B cell (primary cell): ENCODE results near the gene UBE2R2. TPM values are rescaled to one million over a fixed set of nuclear protein-coding genes. Genes with fewer than 3 reads are reported as not detected.
"Not testable (repeated sequence)": the region's sequence is repeated elsewhere in the genome, so short reads cannot be mapped to it uniquely, and the experiment has no call there.

Source experiments
- ATAC-seq: fragments of 200-7000 bp; cut with Tn5 transposase; one replicate; pipeline ENCODE4 v1.10.0; 2021; ENCODE audit warnings: low read depth, mild to moderate bottlenecking, moderate number of reproducible peaks, moderate library complexity
- CTCF ChIA-PET: fragments of 350-600 bp; sonication (Branson Sonifier 250); formaldehyde crosslinking; loops from one replicate; lab custom pipeline; 2021; ENCODE audit warnings: antibody characterized with exemption, inconsistent platforms; lab: Charles Lee
- POLR2A ChIA-PET: fragments of 350-600 bp; sonication (Branson Sonifier 250); formaldehyde crosslinking; loops from one replicate; lab custom pipeline; 2021; ENCODE audit warnings: antibody characterized with exemption; lab: Charles Lee
- DNase-seq: peaks from one replicate; pipeline ENCODE4 v3.0.0; 2013
- H2AFZ ChIP-seq: 2 replicates; pipeline ENCODE4 v1.6.1; 2012; ENCODE audit warnings: mild to moderate bottlenecking, low read depth, low read length; ENCODE audit not compliant: insufficient read depth, poor library complexity, severe bottlenecking
- H3K27ac ChIP-seq, 2 donors: 1 replicate in 1 of 2; 2 replicates in 1 of 2; pipeline ENCODE4 v1.5.1; 2012 to 2013; ENCODE audit warnings: low read length in 2 of 2, mild to moderate bottlenecking in 2 of 2, moderate library complexity in 1 of 2
- H3K27me3 ChIP-seq, 4 experiments: fragments of 200-600 bp in 1 of 4; sonication (generic) in 1 of 4; replicated peaks in 1 of 4; 1 replicate in 2 of 4; 2 replicates in 2 of 4; pipeline versions ENCODE4 v1.6.1 to v1.7.0; 2013 to 2016; ENCODE audit warnings: low read length in 3 of 4, mild to moderate bottlenecking in 2 of 4, mixed read lengths in 1 of 4, moderate library complexity in 1 of 4; ENCODE audit not compliant: insufficient read depth in 4 of 4, control insufficient read depth in 3 of 4; ENCODE audit errors: control extremely low read depth in 1 of 4
- H3K36me3 ChIP-seq, 2 experiments: replicated peaks in 1 of 2; 1 replicate in 1 of 2; 2 replicates in 1 of 2; pipeline versions ENCODE4 v1.6.1 to v1.7.1; 2013; ENCODE audit warnings: low read length in 1 of 2; ENCODE audit not compliant: insufficient read depth in 2 of 2, control insufficient read depth in 1 of 2; ENCODE audit errors: control extremely low read depth in 1 of 2, extremely low read depth in 1 of 2
- H3K4me1 ChIP-seq, 2 donors: fragments of 200-600 bp in 1 of 2; sonication (generic) in 1 of 2; 1 replicate in 1 of 2; 2 replicates in 1 of 2; pipeline versions ENCODE4 v1.5.1 to v1.6.1; 2013 to 2017; ENCODE audit warnings: low read length in 2 of 2; ENCODE audit not compliant: control insufficient read depth in 2 of 2, insufficient read depth in 2 of 2
- H3K4me2 ChIP-seq: replicated peaks from 2 replicates; pipeline ENCODE3; 2012; ENCODE audit warnings: mild to moderate bottlenecking, low read depth, low read length; ENCODE audit not compliant: poor library complexity, severe bottlenecking
- H3K4me3 ChIP-seq, 5 experiments: fragments of 200-600 bp in 1 of 5; sonication (generic) in 1 of 5; 1 replicate in 3 of 5; 2 replicates in 2 of 5; pipeline versions ENCODE4 v1.5.1 to v1.7.0; 2011 to 2016; ENCODE audit warnings: low read length in 4 of 5, mild to moderate bottlenecking in 4 of 5, low read depth in 2 of 5, control low read depth in 1 of 5, moderate library complexity in 1 of 5; ENCODE audit not compliant: insufficient read depth in 1 of 5; ENCODE audit errors: control extremely low read depth in 1 of 5, extremely low read depth in 1 of 5
- H3K79me2 ChIP-seq: fragments of 200-600 bp; sonication (generic); one replicate; pipeline ENCODE4 v1.6.0; 2016; ENCODE audit warnings: low read length; ENCODE audit not compliant: control insufficient read depth, insufficient read depth
- H3K9ac ChIP-seq: fragments of 200-600 bp; sonication (generic); 2 replicates; pipeline ENCODE4 v1.6.1; 2017; ENCODE audit warnings: mild to moderate bottlenecking, low read length, moderate library complexity
- H3K9me3 ChIP-seq, 3 donors: one replicate each; pipeline versions ENCODE4 v1.6.1 to v1.7.1; 2013; ENCODE audit warnings: low read length in 2 of 3; ENCODE audit not compliant: control insufficient read depth in 2 of 3, insufficient read depth in 1 of 3; ENCODE audit errors: control extremely low read depth in 1 of 3
- H4K20me1 ChIP-seq: 2 replicates; pipeline ENCODE4 v1.6.0; 2012; ENCODE audit warnings: mild to moderate bottlenecking, low read length; ENCODE audit not compliant: insufficient read depth, control insufficient read depth, poor library complexity, severe bottlenecking
- H3K27ac Mint-ChIP-seq: one replicate; pipeline ENCODE4 v1.8.0; 2021; ENCODE audit warnings: mixed read lengths
- H3K27me3 Mint-ChIP-seq: one replicate; pipeline ENCODE4 v1.8.0; 2021; ENCODE audit warnings: mixed read lengths
- H3K4me1 Mint-ChIP-seq: one replicate; pipeline ENCODE4 v1.8.0; 2021; ENCODE audit warnings: mixed read lengths
- H3K4me3 Mint-ChIP-seq: one replicate; pipeline ENCODE4 v1.8.0; 2021; ENCODE audit warnings: mixed read lengths
- H3K9me3 Mint-ChIP-seq: one replicate; pipeline ENCODE4 v1.8.0; 2022; ENCODE audit warnings: mixed read lengths; ENCODE audit not compliant: insufficient read depth
- EZH2 ChIP-seq: IDR thresholded peaks from 2 replicates; pipeline ENCODE4 v1.6.1; 2012; ENCODE audit warnings: borderline replicate concordance, low read depth, mild to moderate bottlenecking, moderate library complexity, low read length; ENCODE audit not compliant: insufficient read depth, poor library complexity, severe bottlenecking
- WGBS: methylation state at CpG from one replicate; pipeline ENCODE4 v1.1.5; 2013; ENCODE audit warnings: missing lambda C conversion rate; ENCODE audit not compliant: insufficient coverage; 5-methylcytosine and 5-hydroxymethylcytosine counted together
- intact Hi-C: fragments of 100-400 bp; cut with micrococcal nuclease; formaldehyde crosslinking; loops from one replicate; pipeline ENCODE4 v1.10.0; 2022
- polyA plus RNA-seq: library from polyadenylated mRNA; depleted of rRNA; stranded (reverse); fragments of >200 nt; gene quantifications from 2 replicates; pipeline ENCODE4 v1.2.3, GENCODE V29; 2012
- total RNA-seq, 2 donors: library from RNA; stranded (reverse); fragments of 120-200 nt in 1 of 2; gene quantifications; 1 replicate in 1 of 2; 2 replicates in 1 of 2; pipeline versions ENCODE4 v1.2.3 to v1.2.4, GENCODE V29; 2013 to 2022
- TF ChIP-seq, protein P1 (sequence below): fragments of 200-600 bp; IDR thresholded peaks from one replicate; pipeline ENCODE4 v1.8.0; 2022; ENCODE audit warnings: antibody characterized with exemption, mild to moderate bottlenecking

The UBE2R2 gene
- total and polyA plus RNA-seq, 2 donors (not counting 1 experiment from before 2014, with no cell fraction given), result 18.9 to 48.8 TPM

- Histone ChIP-seq H3K9ac (no peak overlapping the region), H3K4me1 (no peaks in the 10 kb centered on the region), H3K36me3 (no peaks in the 10 kb centered on the region), H3K9me3 (no peaks in the 10 kb centered on the region), H3K27me3 (peaks cover 0 to 9% (median 2%) of the 10 kb centered on the region in 4 experiments), H2AFZ (no peak overlapping the region), H3K4me2 (no peak overlapping the region), H3K79me2 (no peaks in the 10 kb centered on the region), H3K27ac (no peak overlapping the region), H4K20me1 (no peaks in the 10 kb centered on the region), H3K4me3 (no peak overlapping the region)
- Mint-ChIP-seq H3K4me3 (no peak overlapping the region), H3K27me3 (peaks cover 23% of the 10 kb centered on the region), H3K4me1 (no peaks in the 10 kb centered on the region), H3K27ac (no peak overlapping the region), H3K9me3 (no peaks in the 10 kb centered on the region)
- DNase-seq (no peak), ATAC-seq (no peak)
- ChIA-PET POLR2A (no interaction called here), CTCF (interaction anchor here (1.2 to 1.9 kb wide), 2 partner anchors 13 to 61 kb away, joined by 6 read pairs; no protein-coding TSS in a partner anchor)
- WGBS, result no CpG with 5 or more reads among the region's 2 CpGs
- TF ChIP-seq, protein P1, sequence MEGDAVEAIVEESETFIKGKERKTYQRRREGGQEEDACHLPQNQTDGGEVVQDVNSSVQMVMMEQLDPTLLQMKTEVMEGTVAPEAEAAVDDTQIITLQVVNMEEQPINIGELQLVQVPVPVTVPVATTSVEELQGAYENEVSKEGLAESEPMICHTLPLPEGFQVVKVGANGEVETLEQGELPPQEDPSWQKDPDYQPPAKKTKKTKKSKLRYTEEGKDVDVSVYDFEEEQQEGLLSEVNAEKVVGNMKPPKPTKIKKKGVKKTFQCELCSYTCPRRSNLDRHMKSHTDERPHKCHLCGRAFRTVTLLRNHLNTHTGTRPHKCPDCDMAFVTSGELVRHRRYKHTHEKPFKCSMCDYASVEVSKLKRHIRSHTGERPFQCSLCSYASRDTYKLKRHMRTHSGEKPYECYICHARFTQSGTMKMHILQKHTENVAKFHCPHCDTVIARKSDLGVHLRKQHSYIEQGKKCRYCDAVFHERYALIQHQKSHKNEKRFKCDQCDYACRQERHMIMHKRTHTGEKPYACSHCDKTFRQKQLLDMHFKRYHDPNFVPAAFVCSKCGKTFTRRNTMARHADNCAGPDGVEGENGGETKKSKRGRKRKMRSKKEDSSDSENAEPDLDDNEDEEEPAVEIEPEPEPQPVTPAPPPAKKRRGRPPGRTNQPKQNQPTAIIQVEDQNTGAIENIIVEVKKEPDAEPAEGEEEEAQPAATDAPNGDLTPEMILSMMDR, result no peak
- TF ChIP-seq EZH2, result no peak
- intact Hi-C loops, result no loop called here
Observed at GRCh38 chr9:33791117-33791516, 25.8 kb upstream of the UBE2R2 start.

DNA sequence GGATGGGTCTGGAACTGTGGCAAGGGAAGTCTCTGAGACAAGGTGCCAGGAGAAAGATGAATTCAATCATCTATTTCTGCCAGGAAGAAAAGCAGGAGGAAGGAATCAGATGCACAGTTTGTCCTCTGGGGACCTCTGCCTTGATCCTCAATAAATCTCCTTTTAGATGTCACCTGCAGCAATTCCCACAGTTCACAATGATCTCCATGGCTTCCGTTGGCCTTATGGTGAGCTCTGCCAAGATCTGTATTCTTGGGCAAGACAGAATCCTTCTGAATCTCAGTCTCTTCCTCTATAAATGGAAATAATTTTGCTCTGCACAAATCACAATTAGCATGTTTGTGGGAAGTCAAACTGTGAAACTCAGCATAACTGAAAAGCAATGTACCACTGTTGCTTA is 23.5 kb upstream of the UBE2R2 start:
- H3K9ac ChIP-seq, H3K4me1 Mint-ChIP-seq, H3K4me3 ChIP-seq, H3K4me3 Mint-ChIP-seq, POLR2A ChIA-PET, H3K79me2 ChIP-seq, ATAC-seq, H3K9me3 Mint-ChIP-seq, H3K27ac ChIP-seq, DNase-seq, H3K27ac Mint-ChIP-seq, H4K20me1 ChIP-seq, H2AFZ ChIP-seq, H3K4me1 ChIP-seq, H3K9me3 ChIP-seq, H3K4me2 ChIP-seq, H3K36me3 ChIP-seq, intact Hi-C loops: not testable (repeated sequence)
- peaks cover 0 to 10% (median 5%) of the 10 kb centered on the region in 4 experiments for H3K27me3 ChIP-seq
- 100% methylated on average over 1 of the region's 1 CpG for WGBS
- H3K27me3 Mint-ChIP-seq, result peaks cover 27% of the 10 kb centered on the region
- CTCF ChIA-PET, result interaction anchor here (1.0 kb wide), 1 partner anchor 20 kb away, joined by 4 read pairs; no protein-coding TSS in a partner anchor
